Kidney capillary endothelial cell (primary cell): ENCODE results near the gene LRRC2.
"Not testable (repeated sequence)": the region's sequence is repeated elsewhere in the genome, so short reads cannot be mapped to it uniquely, and the experiment has no call there.

Experiments used
- DNase-seq: peaks from one replicate; pipeline ENCODE4 v3.0.0-alpha.2; 2018; ENCODE audit warnings: low spot score

The LRRC2 gene

DNA sequence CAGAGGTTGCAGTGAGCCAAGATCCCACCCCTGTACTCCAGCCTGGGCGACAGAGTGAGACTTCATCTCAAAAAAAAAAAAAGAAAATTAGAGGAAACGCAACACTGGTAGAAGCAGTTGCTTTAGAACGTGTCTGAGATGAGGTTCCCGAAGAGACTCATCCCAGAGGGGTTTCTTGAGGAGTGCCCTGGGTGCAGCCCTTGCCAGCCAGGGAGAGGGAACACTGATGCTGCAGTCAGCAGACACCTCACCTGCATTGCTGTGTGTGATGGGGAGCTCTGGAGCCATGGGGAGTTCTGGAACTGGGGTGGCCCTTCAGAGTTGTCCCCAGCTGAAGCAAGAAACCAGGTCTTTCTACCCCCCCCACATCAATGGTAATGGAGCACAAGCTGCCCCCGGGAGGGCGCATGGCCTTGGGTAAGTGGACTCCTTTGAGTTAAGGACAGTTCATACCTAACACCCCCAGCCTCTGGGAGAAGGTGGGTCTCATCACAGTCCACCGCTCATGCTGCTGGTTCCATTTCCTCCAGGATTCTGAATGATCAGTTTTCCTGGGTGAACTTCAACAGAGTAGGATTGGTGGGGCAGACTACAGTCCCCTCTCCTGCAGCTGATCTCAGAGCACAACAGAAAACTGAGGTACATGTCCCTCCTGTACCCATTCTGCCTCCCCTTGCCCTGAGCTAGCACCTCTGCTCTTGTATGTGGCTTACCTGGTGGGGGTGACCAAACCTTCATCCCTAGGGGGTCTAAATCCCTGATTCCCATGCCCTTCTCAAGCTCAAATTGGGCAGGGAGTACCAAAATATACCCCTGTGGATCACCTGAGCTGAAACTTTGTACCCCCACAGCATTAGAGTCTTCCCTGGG lies 18.7 kb upstream of the LRRC2 start:
- no peak for DNase-seq

DNA sequence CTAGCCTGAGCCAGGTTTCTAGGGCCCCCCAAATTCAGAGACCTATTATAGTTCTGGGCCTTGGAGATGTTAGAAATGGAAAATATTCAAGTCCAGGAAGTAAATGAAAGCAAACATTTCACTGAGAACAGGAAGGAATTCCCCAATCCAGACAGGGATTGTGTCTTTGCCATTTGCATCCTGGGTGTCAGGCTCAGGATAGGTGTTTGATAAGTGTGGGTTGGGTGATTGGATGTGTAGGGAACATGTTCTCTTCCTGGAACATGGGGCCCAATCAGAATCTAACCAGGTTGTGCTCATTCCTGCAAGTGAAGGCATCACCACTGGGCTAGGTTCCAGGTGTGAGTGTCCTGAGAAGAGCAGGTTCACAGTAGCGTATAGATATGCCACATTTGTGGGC lies 14.6 kb upstream of the LRRC2 start:
- no peak for DNase-seq

DNA sequence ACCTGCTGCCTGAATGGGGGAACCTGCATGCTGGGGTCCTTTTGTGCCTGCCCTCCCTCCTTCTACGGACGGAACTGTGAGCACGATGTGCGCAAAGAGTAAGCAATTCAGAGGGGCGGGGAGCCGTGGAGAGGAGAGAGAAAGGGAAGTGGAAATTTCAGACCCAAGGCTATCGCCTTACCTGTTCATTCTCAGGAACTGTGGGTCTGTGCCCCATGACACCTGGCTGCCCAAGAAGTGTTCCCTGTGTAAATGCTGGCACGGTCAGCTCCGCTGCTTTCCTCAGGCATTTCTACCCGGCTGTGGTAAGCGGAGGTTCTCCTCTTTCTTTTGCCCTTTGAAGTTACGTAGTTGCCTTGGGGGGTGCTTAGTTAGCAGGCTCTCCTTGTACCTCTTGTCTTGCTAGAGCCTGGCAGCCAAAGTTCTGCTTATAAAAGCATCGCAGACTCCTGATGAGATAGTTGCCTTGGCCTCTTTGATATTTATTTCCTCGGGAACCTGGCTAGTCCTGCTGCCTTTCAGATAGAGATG lies 13.7 kb upstream of the LRRC2 start:
- DNase-seq = no peak

DNA sequence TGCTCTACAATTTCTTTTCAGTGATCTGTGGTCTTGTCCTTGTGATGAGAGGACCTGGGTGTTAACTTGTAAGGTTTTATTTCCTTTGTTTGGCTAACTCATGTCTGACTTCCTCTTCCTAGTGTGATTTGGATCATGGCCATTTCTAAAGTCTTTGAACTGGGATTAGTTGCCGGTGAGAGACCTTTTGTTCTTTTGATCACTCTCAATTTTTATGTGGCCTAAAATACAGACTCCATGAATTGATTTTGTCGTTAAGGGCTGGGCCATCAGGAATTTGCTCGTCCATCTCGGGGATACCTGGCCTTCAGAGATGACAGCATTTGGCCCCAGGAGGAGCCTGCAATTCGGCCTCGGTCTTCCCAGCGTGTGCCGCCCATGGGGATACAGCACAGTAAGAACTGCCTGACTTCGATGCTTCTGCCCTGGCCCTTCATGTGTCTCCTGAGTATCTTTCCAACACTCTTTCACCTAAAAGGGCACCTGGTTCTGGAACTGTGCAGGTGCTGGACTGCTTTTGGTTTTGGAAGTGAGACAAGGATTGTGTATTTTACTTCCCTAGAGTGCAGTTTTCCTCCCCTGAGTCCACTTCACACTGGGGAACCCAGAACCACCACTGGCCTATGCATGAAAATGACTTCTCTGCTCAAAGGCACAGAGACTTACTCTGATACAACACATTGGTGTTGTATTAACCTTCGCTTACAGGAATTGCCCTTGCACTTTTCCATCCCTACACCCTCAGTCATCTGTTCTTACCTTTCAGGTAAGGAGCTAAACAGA lies 13.1 kb upstream of the LRRC2 start:
- peak; percentile 58 for DNase-seq

DNA sequence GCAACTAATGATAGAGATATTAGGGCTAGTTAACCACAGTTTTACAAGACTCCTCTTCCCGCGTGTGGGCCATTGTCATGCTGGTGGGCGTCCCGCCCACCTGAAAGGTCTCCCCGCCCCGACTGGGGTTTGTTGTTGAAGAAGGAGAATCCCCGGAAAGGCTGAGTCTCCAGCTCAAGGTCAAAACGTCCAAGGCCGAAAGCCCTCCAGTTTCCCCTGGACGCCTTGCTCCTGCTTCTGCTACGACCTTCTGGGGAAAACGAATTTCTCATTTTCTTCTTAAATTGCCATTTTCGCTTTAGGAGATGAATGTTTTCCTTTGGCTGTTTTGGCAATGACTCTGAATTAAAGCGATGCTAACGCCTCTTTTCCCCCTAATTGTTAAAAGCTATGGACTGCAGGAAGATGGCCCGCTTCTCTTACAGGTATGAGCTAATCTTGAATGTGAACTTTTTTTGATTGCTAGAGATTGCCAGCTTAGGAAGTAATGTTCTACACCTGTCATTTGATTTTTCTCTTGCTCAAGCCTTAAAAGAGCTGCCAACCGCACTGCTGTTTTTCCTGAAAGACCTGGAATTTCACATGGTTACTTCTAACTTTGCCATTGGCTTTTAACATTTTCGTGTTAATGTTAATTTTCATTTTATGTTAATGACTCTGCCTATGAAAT lies 11.6 kb upstream of the LRRC2 start:
- not testable (repeated sequence) for DNase-seq

DNA sequence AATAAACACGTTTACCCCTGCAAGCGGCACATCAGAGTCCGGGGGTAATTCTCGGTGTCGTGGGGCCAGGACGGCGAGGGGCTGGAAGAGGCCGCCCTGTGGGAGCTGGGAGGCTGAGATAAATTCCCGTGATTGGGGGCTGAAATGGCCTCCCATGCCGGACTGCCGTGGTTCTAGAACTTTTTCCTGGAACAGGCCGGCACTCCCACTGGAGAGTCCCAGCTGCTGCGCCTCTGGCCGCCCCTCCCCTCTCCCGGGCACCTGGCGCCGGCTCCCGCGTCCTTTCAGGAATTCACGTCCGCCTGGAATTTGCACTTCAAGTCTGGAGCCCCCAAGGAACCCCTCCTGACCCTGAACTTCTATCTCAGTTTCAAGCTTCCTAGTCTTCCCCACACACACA lies 10.8 kb upstream of the LRRC2 start:
- no peak for DNase-seq

DNA sequence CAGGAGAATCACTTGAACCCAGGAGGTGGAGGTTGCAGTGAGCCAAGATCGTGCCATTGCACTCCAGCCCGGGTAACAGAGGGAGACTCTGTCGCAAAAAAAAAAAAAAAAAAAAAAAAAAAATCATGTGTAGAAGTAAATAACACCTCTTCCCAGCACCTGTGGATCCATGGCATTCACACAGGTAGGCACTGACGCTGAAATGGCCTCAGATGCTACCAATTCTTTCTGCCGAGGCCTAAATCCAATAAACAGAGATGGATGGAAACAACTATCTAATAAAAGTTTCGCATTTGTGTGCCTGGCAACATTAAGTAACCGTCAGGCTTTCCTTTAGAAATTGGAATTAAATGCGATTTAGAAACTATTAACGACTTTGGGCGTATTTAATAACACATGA lies 10.3 kb upstream of the LRRC2 start:
- DNase-seq = no peak

DNA sequence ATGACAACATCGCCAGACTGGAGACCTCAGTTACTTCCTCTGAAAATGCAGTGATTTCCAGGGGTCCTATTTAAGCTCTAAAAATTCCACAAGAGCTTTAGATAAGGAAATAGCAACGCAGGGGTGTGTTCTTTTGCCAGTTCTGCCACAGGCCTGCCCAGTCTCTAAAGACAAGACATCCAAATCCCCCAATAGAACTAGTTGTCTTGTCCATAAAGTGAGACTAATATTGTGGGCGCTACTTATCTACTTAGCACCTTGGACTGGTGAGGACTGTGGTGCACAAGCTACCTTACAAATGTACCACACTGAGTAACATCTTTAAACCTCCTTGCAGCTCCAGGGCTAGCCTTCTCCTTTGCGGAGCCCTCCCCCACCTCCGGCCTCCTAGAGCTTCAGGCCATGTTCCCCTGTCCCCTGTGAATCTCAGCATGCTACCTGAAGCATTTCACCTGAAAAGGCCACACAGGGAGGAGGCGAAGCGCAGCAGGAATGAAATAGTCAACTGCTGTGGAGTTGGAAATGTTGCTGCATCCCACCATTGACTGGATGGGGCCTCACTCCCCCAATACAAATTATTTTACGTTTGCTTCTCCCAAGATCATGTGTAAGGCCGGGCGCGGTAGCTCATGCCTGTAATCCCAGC lies 9.6 kb upstream of the LRRC2 start:
- DNase-seq = no peak

DNA sequence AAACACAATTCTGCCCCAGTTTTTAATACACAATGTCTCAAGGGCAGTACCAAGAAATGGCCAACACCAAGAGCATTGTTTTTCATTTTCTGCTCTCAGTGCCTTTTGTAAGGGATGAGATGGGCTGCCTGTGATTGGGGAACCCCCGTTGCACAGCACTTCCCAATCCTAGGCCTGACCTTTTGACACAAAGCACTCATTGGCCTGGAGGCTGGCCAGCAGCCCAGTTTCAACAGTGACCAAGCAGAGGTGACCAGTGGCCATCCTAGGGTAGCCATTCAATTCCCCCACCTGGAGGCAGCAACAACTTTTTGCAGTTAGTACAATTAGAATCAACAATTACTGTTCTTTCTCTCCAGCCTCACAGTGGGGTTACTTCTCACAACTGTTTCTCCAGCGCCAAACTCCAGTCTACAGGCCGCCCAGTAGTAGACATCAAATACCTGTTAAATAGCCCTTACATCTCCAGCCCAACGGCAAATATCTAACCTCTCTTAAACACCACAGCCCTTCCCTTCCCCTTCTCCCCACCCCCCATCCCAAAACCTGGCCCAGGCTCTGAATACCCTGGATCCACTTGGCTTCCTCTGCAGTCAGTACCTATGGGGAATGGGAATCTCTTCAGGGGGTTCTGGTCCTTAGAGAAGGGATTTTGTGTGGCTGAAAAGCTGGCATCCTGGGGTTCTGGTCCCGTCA lies 8.9 kb upstream of the LRRC2 start:
- no peak for DNase-seq

DNA sequence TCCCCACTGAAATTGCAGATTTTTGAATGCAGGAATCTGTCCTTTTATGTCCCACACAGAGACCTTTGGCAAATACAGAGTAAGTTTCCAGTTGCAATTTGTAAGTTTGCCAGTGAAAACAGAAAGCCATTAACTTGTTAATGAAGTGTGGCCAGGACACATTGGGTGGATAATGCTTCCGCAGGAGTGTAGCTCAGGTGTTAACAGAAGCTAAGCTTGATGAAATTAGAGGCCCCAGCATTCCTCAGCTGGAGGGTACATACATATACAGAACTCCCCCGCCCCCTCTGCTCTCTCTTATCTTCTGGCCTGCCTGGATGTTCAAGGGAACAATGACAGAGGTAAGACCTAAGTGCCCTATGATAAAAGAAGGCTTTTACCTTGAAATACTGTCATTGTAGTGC lies 8.1 kb upstream of the LRRC2 start:
- no peak for DNase-seq

DNA sequence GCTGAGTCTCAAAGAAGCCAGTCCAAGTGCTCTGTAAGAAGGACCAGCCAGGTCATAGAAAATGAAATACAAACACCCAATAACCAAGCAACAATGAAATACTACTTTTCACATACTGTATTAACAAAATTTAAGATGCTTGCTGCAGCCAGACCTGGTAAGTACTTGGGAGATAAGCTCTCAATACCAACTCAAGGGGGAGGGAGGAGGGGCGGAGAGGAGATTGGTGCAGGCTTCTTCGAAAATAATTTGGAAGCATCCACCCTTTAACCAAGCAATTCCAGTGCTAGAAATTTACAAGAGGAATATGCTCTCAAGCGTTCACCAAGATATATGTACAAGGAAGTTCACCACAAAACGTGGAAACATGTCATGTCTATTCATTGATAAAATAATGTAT lies 7.6 kb upstream of the LRRC2 start:
- no peak for DNase-seq

DNA sequence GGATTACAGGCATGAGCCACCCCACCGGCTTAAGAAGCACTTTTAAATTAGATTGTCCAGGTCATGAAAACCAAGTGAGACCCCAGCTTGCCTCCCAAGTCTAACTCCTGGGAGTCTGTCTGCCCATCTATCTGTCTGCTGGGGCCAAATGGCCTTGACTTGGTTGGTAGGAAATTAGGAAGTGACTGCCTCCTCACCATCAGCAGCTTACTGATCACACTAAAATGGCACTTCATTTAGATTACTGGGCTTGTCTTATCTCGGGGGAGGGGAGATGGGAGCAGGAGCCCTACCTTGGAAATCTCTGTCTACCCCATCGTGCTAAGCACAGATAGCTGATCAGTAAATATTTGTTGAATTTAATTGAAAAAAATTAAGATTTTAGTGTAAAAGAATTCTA lies 5.6 kb upstream of the LRRC2 start:
- DNase-seq = no peak

DNA sequence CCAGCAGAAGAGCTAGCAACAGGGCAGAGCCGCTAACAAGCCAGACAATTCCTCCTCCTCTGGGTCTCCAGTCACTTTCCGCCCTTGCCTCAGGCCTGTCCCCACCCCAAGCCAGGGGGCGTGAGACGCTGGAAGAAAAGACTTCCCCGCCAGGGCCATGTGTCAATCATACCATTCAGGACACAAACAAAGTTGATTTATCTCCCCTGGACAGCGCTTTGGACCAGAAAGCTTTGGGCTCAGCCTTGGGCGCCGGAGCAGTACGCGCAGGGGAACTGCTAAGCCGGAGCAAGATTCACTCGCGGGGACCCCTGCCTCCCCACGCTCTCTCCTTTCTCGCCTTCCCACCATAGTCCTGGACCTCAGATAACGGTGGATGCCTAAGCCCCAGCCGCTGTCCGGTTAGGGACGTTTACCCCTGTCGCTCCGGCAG lies 479 bp downstream of the LRRC2 start:
- no peak for DNase-seq

DNA sequence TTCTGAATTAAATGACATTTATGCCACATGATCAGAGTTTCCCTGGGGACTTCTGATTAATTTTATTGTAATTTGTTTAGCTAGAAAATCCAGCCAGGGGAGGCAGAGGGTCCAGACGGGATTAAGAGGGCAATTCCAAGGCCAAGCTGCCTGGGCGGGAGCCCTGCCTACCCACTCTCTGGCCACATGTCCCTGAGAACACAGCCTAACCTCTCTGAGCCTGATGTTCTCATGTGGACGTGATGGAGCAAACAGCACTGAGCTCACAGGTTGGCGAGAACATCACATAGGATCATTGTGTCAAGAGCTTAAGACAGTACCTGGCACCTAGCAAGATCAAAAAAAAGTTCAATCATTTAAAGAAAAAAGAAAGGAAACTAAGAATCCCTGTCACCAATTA lies 1.0 kb downstream of the LRRC2 start:
- no peak for DNase-seq

DNA sequence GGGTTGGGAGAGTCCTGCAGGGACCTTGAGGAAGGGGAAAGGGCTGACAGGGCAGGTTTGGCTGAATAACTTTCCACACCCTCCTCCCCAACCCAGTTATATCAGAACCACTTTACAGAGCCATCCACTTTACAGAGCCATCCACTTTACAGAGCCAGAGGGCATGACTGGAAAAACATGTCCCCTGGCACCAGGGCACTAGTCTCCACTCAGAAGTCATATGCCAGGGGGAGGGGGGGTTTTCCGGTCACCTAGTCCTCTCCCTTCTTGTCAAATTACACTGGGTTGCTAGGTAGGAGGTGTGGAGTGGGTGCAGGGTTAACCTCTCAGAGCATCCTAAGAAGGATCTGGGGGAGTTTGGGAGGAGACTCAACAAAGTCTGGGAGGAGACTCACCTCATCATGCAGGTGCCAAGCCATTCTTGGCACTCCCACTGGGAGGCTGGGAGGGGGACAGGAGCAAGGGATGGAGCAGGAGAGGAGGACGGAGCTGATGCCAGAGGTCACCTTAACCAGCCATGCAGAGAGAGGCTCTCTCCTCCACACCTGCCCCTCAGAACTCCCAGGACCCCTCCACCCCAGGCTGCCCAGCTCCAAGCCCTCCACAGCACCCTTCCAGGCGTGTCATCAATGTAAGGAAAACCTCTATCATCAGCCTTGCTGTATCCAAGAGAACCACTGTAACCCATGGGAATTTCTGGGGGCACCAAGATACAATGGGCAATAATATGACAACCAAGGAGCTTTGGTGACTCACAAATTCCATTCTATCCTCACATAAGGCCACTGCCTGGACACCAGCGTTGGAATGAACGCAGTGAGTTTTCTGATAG lies 1.7 kb downstream of the LRRC2 start:
- no peak for DNase-seq

DNA sequence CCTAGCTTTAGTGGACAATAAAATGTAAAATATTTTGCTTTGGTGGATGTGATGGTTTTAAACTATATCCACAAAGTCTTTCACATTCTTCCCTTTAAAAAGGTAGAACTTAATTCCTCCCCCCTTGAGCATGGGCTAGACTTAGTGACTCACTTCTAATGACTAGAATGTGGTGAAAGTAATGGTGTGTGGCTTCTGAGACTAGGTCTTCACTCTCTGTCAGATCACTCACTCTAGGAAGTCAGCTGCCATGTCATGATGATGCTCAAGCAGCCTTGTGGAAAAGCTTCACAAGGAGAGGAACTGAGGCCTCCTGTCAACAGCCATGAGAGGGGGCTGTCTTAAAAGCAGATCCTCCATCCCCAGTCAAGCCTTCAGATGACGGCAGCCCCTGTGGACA lies 4.2 kb downstream of the LRRC2 start:
- DNase-seq = no peak

DNA sequence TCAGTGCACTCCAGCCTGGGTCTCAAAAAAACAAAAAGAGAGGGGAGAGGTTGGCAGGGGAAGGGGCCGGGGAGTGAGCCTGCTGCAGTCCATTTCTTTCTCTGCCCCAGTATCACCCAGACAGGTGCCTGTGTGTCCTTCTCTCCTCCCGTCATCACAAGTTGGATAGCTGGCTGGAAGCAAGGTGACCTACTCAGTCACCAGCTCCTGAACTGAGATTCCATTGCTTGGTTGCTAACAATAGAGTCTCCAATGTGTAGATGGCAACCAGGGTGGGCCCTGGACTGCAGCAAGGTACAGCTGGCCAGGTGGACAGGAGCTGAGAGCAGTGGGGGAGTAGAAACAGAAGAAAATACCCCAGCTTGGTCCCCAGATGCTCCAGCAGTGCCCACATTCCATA lies 4.6 kb downstream of the LRRC2 start:
- DNase-seq = no peak

DNA sequence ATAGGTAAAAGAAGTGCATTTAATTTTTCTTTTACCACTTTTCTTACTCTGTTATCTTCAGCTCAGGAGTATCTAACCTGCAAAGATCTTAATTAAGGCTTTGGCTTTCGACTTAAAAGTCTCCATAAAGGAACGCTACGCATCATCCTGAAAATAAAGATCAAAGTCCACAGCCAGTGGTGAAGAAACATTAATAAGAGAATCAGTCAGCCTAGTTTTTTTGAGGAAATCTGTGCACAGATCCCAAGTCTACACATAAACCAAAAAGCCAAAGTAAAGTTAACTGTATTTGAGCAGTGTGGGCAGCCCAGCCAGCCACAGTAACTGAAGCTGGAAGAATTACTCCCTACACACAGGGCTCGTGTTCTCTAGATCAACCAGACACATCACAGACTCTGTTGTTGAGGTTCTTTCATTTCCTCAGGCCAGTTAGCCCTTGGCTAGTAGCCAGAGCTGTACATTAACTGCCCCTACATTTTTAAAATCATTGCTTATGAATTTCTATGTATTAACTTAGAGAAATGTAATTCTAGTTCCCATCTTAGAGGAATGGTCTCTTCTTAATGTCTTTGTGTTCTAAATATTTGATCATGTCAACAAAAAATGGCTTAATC lies 6.9 kb downstream of the LRRC2 start:
- DNase-seq = no peak

DNA sequence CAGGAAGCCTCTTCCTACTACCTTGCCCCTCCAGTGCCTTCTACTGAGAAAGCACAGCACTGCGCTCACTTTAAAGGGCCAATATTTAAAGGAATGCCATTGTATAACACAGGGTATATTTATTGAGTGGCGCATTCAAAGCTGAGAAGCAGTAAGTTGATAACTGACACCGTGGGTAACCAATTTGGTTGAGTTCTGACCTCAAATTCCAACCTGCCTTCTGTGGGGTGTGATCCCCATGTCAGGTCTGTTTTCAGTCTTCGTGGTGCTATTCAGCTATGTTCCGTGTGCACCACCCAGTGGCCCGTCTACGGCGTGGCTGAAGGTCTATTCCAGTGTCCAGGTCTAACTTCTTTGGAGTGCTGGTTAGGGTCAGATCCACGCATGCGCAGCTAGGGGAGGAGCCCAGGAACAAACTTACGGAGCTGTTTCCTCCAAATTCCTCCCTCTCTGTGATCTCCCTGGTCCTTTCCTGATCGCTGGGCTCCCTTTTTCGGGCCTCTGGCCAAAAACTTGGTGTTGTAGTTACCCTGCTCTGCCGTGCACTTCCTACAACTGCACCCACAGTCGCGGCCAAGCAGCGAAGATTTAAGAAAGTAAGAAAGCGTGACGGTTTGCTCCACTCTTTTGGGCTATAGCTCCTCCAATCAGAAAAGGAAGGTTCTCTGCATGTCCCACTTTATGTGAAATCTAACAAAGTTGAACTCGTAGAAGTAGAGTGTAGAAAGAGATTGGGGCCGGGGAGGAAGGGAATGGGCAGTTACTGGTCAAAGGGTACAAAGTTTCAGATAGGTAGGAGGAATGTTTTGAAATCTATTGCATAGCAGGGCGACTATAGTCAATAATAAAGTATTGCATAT lies 7.7 kb downstream of the LRRC2 start:
- DNase-seq = peak; percentile 61
